ENCODE results near the gene SORL1.
"Not testable (repeated sequence)": the region's sequence is repeated elsewhere in the genome, so short reads cannot be mapped to it uniquely, and the experiment has no call there.

Gene SORL1

GRCh38 chr11:121478226-121478894 is 26.2 kb downstream of the SORL1 start:
- H3K9me3 ChIP-seq (ENCODE audit: control insufficient read depth, insufficient read depth, low read depth, low read length) = no peaks in the 10 kb centered on the region
- H3K27ac ChIP-seq (ENCODE audit: low read depth, low read length) = peak overlapping the region; percentile 0
- no peaks in the 10 kb centered on the region for H3K27me3 ChIP-seq (ENCODE audit: control insufficient read depth, insufficient read depth, low read length)
- H3K36me3 ChIP-seq (ENCODE audit: control insufficient read depth, insufficient read depth, low read length) = peaks cover 6% of the 10 kb centered on the region; the same call in 1 of the 2 replicates
- peak overlapping the region; percentile 6 for H3K9ac ChIP-seq (ENCODE audit: low read length)
- peaks cover 50% of the 10 kb centered on the region for H3K4me1 ChIP-seq (ENCODE audit: control insufficient read depth, insufficient read depth, low read length)
- peak overlapping the region; percentile 8 for H3K4me3 ChIP-seq (ENCODE audit: low read depth, low read length)

GRCh38 chr11:121478895-121479697 is 27.0 kb downstream of the SORL1 start:
- H3K9me3 ChIP-seq (ENCODE audit: control insufficient read depth, insufficient read depth, low read depth, low read length) = no peaks in the 10 kb centered on the region
- H3K36me3 ChIP-seq (ENCODE audit: control insufficient read depth, insufficient read depth, low read length) = peaks cover 10% of the 10 kb centered on the region; the same call in 1 of the 2 replicates
- H3K4me3 ChIP-seq (ENCODE audit: low read depth, low read length) = peak overlapping the region; percentile 8
- H3K9ac ChIP-seq (ENCODE audit: low read length) = peak overlapping the region; percentile 6
- no peaks in the 10 kb centered on the region for H3K27me3 ChIP-seq (ENCODE audit: control insufficient read depth, insufficient read depth, low read length)
- peak overlapping the region; percentile 0 for H3K27ac ChIP-seq (ENCODE audit: low read depth, low read length)
- H3K4me1 ChIP-seq (ENCODE audit: control insufficient read depth, insufficient read depth, low read length) = peaks cover 53% of the 10 kb centered on the region

- Histone ChIP-seq H3K27me3 (ENCODE audit: control insufficient read depth, insufficient read depth, low read length) (no peaks in the 10 kb centered on the region), H3K27ac (ENCODE audit: low read depth, low read length) (peak overlapping the region; percentile 0), H3K4me1 (ENCODE audit: control insufficient read depth, insufficient read depth, low read length) (peaks cover 53% of the 10 kb centered on the region), H3K9me3 (ENCODE audit: control insufficient read depth, insufficient read depth, low read depth, low read length) (no peaks in the 10 kb centered on the region), H3K36me3 (ENCODE audit: control insufficient read depth, insufficient read depth, low read length) (peaks cover 13% of the 10 kb centered on the region; the same call in 1 of the 2 replicates), H3K4me3 (ENCODE audit: low read depth, low read length) (peak overlapping the region; percentile 6; the same call in 1 of the 2 replicates), H3K9ac (ENCODE audit: low read length) (no peak overlapping the region)
Measured at GRCh38 chr11:121479698-121480238, 27.7 kb downstream of the SORL1 start.

- H3K9me3 ChIP-seq (ENCODE audit: control insufficient read depth, insufficient read depth, low read depth, low read length); H3K4me3 ChIP-seq (ENCODE audit: low read depth, low read length); H3K27me3 ChIP-seq (ENCODE audit: control insufficient read depth, insufficient read depth, low read length); H3K9ac ChIP-seq (ENCODE audit: low read length): not testable (repeated sequence)
- Histone ChIP-seq H3K27ac (ENCODE audit: low read depth, low read length) (peak overlapping the region; percentile 36; the same call in 1 of the 2 replicates), H3K4me1 (ENCODE audit: control insufficient read depth, insufficient read depth, low read length) (peaks cover 48% of the 10 kb centered on the region), H3K36me3 (ENCODE audit: control insufficient read depth, insufficient read depth, low read length) (peaks cover 15% of the 10 kb centered on the region; the same call in 1 of the 2 replicates)
Measured at GRCh38 chr11:121481484-121482230, 29.5 kb downstream of the SORL1 start.

- H3K9me3 ChIP-seq (ENCODE audit: control insufficient read depth, insufficient read depth, low read depth, low read length) = no peaks in the 10 kb centered on the region
Measured at GRCh38 chr11:121482231-121483129, 30.4 kb downstream of the SORL1 start.

GRCh38 chr11:121483805-121484480 is 31.8 kb downstream of the SORL1 start:
- Histone ChIP-seq H3K9me3 (ENCODE audit: control insufficient read depth, insufficient read depth, low read depth, low read length) (no peaks in the 10 kb centered on the region), H3K27me3 (ENCODE audit: control insufficient read depth, insufficient read depth, low read length) (no peaks in the 10 kb centered on the region), H3K4me1 (ENCODE audit: control insufficient read depth, insufficient read depth, low read length) (peaks cover 32% of the 10 kb centered on the region), H3K4me3 (ENCODE audit: low read depth, low read length) (no peak overlapping the region), H3K27ac (ENCODE audit: low read depth, low read length) (no peak overlapping the region; the same call in 1 of the 2 replicates), H3K9ac (ENCODE audit: low read length) (no peak overlapping the region), H3K36me3 (ENCODE audit: control insufficient read depth, insufficient read depth, low read length) (peaks cover 20% of the 10 kb centered on the region)

More at GRCh38 chr11:121482231-121483129, 30.4 kb downstream of the SORL1 start:
- Histone ChIP-seq H3K27me3 (ENCODE audit: control insufficient read depth, insufficient read depth, low read length) (no peaks in the 10 kb centered on the region), H3K4me3 (ENCODE audit: low read depth, low read length) (no peak overlapping the region), H3K27ac (ENCODE audit: low read depth, low read length) (peak overlapping the region; percentile 36; the same call in 1 of the 2 replicates), H3K9ac (ENCODE audit: low read length) (peak overlapping the region; percentile 39), H3K36me3 (ENCODE audit: control insufficient read depth, insufficient read depth, low read length) (peaks cover 15% of the 10 kb centered on the region; the same call in 1 of the 2 replicates), H3K4me1 (ENCODE audit: control insufficient read depth, insufficient read depth, low read length) (peaks cover 43% of the 10 kb centered on the region)

GRCh38 chr11:121485216-121485615 is 33.1 kb downstream of the SORL1 start:
- no peaks in the 10 kb centered on the region for H3K27me3 ChIP-seq (ENCODE audit: control insufficient read depth, insufficient read depth, low read length)
- peaks cover 20% of the 10 kb centered on the region for H3K4me1 ChIP-seq (ENCODE audit: control insufficient read depth, insufficient read depth, low read length)
- H3K27ac ChIP-seq (ENCODE audit: low read depth, low read length) = no peak overlapping the region
- H3K36me3 ChIP-seq (ENCODE audit: control insufficient read depth, insufficient read depth, low read length) = peaks cover 31% of the 10 kb centered on the region
- no peaks in the 10 kb centered on the region for H3K9me3 ChIP-seq (ENCODE audit: control insufficient read depth, insufficient read depth, low read depth, low read length)
- no peak overlapping the region for H3K4me3 ChIP-seq (ENCODE audit: low read depth, low read length)
- no peak overlapping the region for H3K9ac ChIP-seq (ENCODE audit: low read length)

- no peak overlapping the region for H3K27ac ChIP-seq (ENCODE audit: low read depth, low read length)
- no peak overlapping the region for H3K9ac ChIP-seq (ENCODE audit: low read length)
- no peak overlapping the region for H3K4me3 ChIP-seq (ENCODE audit: low read depth, low read length)
- H3K27me3 ChIP-seq (ENCODE audit: control insufficient read depth, insufficient read depth, low read length) = no peaks in the 10 kb centered on the region
- peaks cover 18% of the 10 kb centered on the region for H3K4me1 ChIP-seq (ENCODE audit: control insufficient read depth, insufficient read depth, low read length)
- peaks cover 35% of the 10 kb centered on the region for H3K36me3 ChIP-seq (ENCODE audit: control insufficient read depth, insufficient read depth, low read length)
- no peaks in the 10 kb centered on the region for H3K9me3 ChIP-seq (ENCODE audit: control insufficient read depth, insufficient read depth, low read depth, low read length)
Measured at GRCh38 chr11:121486054-121486453, 33.9 kb downstream of the SORL1 start.

GRCh38 chr11:121487191-121487590 is 35.1 kb downstream of the SORL1 start:
- H3K9me3 ChIP-seq (ENCODE audit: control insufficient read depth, insufficient read depth, low read depth, low read length) = no peaks in the 10 kb centered on the region
- peaks cover 37% of the 10 kb centered on the region for H3K36me3 ChIP-seq (ENCODE audit: control insufficient read depth, insufficient read depth, low read length)
- no peak overlapping the region for H3K9ac ChIP-seq (ENCODE audit: low read length)
- no peaks in the 10 kb centered on the region for H3K27me3 ChIP-seq (ENCODE audit: control insufficient read depth, insufficient read depth, low read length)
- H3K4me1 ChIP-seq (ENCODE audit: control insufficient read depth, insufficient read depth, low read length) = peaks cover 14% of the 10 kb centered on the region
- H3K4me3 ChIP-seq (ENCODE audit: low read depth, low read length) = no peak overlapping the region
- H3K27ac ChIP-seq (ENCODE audit: low read depth, low read length) = no peak overlapping the region

All from HUES6 (cell line).